ENCODE measurements around the gene MZF1. TPM values are rescaled to one million over a fixed set of nuclear protein-coding genes. Genes with fewer than 3 reads are reported as not detected.
A peak's percentile ranks its signal among the peaks of the same experiment; 100 is the strongest.

Gene MZF1
- total and polyA plus RNA-seq, 3 donors from 2014 or later: 23.9 to 56.1 (median 55.8) TPM

DNA sequence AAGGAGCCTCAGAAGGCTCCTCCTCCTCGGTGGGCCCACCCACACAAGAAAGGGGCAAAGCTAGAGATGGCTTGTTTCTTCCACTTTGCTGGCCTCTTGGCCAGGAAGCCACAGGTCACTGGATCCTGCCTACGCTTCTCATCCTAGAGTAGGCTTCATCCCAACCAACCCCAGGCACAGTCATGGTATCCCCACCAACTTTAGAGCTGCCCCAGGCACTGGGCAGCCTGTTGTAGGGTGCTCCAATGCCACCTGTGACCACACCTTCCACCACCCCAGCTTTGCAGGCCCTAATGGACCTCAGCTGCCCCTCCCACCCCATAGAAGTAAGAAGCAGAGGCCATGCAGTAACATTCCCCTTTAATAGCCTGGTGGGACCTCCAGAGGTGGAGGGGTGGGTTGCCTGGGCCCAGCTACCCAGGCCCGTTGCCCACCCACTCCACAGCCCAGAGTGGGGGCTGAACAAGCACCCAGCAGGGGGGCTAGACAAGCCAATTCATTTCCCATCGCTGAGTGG, 17.7 kb downstream of the MZF1 start:
- no peaks in the 10 kb centered on the region for H3K9me3 ChIP-seq
- TF ChIP-seq, protein P1, sequence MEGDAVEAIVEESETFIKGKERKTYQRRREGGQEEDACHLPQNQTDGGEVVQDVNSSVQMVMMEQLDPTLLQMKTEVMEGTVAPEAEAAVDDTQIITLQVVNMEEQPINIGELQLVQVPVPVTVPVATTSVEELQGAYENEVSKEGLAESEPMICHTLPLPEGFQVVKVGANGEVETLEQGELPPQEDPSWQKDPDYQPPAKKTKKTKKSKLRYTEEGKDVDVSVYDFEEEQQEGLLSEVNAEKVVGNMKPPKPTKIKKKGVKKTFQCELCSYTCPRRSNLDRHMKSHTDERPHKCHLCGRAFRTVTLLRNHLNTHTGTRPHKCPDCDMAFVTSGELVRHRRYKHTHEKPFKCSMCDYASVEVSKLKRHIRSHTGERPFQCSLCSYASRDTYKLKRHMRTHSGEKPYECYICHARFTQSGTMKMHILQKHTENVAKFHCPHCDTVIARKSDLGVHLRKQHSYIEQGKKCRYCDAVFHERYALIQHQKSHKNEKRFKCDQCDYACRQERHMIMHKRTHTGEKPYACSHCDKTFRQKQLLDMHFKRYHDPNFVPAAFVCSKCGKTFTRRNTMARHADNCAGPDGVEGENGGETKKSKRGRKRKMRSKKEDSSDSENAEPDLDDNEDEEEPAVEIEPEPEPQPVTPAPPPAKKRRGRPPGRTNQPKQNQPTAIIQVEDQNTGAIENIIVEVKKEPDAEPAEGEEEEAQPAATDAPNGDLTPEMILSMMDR (IDR thresholded peaks at IDR 0.05): no peak
- no peak for TF ChIP-seq POLR2A (IDR thresholded peaks at IDR 0.05)
- peak overlapping the region; percentile 66 to 93 for H3K27ac ChIP-seq
- no peaks in the 10 kb centered on the region for H3K27me3 ChIP-seq
- intact Hi-C loops (cut with DNase I; ENCODE audit: low total_unique reads): no loop called here
- H3K36me3 ChIP-seq (ENCODE audit: low read depth, missing control alignments): no peaks in the 10 kb centered on the region
- WGBS, 2 donors: 0 to 26% methylated on average over 2 to 4 of the region's 4 CpGs
- peak; percentile 15 for DNase-seq
- H3K4me1 ChIP-seq: peaks cover 39% of the 10 kb centered on the region
- peak overlapping the region; percentile 68 to 79 for H3K4me3 ChIP-seq

DNA sequence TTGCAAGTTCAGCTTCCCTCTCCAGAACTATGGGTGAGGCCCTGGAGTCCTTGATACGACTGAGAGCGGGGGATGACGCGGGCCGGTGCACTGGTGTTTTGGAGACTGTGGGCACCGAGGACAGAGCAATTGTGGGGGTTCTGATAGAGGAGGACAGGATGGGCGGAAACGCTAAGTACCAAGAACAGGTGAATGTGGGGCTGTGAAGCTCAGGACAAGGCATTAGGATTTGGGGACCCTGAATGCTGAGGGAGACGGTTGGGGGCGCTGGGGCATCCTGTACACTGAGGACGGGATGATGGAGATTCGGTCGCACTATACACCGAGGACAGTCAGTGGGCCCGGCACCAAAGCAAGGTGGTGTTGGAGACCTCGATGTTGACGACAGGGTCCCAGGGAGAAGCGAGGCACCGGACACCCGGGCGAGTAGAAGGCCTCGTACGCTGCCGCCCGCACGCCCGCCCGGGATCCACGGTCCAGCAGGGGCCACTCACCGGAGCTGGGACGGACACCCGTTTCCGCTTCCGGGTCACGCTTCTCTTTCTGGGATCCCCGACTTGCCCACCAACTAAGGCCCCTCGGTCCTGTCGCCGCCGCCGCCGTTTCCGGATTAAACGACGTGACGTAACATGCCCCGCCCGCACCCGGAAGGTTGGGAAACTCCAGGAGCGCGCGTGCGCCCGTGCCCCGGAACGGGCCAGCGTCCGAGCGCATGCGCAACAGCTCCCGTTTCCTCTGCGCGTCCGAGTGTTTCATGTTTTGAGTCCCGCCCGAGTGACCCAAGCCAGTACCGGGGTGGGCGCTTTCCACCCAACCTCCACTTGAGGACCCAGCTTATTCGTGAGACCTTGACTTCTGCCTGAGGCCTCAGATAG, 18.4 kb downstream of the MZF1 start, which contains the start of gene CHMP2A:
CHMP2A (minus strand) TSS at position 612 of the 875 bp plus-strand sequence. CDS start 893 bp downstream, outside the sequence.
- H3K27ac ChIP-seq: peak within 1 kb of the TSS; percentile 66 to 93
- H3K36me3 ChIP-seq (ENCODE audit: low read depth, missing control alignments): peaks cover 1% of the 10 kb centered on the region
- H3K27me3 ChIP-seq: no peaks in the 10 kb centered on the region
- 0% methylated on average over 24 to 55 of the region's 69 CpGs for WGBS, 2 donors
- intact Hi-C loops (cut with DNase I; ENCODE audit: low total_unique reads): no loop called here
- H3K4me1 ChIP-seq: peaks cover 32% of the 10 kb centered on the region
- TF ChIP-seq, protein P1 (IDR thresholded peaks at IDR 0.05): no peak
- no peak for TF ChIP-seq POLR2A (IDR thresholded peaks at IDR 0.05)
- H3K4me3 ChIP-seq: peak within 1 kb of the TSS; percentile 68 to 79
- peak; percentile 98 for DNase-seq
- no peaks in the 10 kb centered on the region for H3K9me3 ChIP-seq

DNA sequence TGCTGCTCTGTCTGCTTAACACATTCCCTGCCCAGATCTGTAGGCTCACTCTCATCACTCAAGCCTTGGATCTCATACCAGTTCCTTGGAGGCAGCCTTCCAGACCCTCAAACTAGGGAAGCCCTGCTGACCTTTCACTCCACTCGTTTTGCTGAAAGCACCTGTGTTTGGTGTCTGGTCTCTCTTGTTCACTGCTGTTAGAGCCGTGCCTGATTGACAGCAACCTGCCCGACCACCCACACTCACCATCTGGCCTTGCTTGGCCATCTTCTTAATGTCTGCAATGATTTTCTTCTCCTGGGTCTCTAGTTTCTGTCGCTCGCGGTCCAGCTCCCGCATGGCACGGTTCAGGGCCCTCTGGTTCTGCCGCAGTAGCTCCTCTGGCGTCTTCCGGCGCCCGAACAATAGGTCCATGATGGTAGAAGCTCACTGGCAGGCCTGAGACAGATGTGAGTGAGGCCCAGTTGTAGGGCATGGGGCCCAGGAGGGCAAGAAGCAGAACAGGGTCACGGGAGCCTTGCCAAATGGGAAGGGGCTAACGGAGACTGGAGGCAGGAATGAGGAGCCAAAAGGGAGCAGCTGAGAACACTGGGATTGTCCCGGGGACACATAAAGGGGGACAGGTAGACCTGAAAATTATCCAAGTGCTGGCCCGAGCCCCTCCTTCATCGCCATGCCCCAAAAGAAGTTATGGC, 19.2 kb downstream of the MZF1 start:
- H3K9me3 ChIP-seq: no peaks in the 10 kb centered on the region
- DNase-seq: no peak
- no peak for TF ChIP-seq POLR2A (IDR thresholded peaks at IDR 0.05)
- TF ChIP-seq, protein P1 (IDR thresholded peaks at IDR 0.05): no peak

DNA sequence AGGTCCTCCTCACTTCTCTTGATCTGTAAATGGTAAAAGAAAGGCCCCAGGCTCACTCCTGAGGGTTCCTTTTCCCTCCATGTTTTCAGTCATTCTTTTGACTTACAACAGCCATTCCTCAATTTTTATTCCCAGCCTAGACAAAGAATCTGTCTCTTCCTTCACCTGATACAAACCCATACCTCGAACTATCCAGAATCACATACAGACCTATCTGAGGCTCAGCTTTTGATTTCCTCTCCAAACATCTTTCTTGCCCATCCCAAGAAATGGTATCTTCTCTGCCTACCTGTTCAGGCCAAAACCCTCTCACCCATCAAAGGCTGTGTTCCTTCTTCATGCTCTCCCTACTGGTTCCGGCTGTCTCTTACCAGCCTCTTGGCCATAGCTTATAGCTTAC, 20.5 kb downstream of the MZF1 start:
- H3K9me3 ChIP-seq: no peaks in the 10 kb centered on the region
- WGBS, 2 donors: 87 to 91% methylated on average over 2 of the region's 2 CpGs
- no peak for DNase-seq
- H3K36me3 ChIP-seq (ENCODE audit: low read depth, missing control alignments): peaks cover 4% of the 10 kb centered on the region
- H3K27me3 ChIP-seq: no peaks in the 10 kb centered on the region
- TF ChIP-seq, protein P1 (IDR thresholded peaks at IDR 0.05): no peak
- no peak for TF ChIP-seq POLR2A (IDR thresholded peaks at IDR 0.05)
- H3K4me3 ChIP-seq: no peak overlapping the region
- H3K27ac ChIP-seq: no peak overlapping the region
- intact Hi-C loops (cut with DNase I; ENCODE audit: low total_unique reads): no loop called here
- H3K4me1 ChIP-seq: peaks cover 30% of the 10 kb centered on the region

More for the DNA sequence above, 19.2 kb downstream of the MZF1 start:
- peaks cover 30% of the 10 kb centered on the region for H3K4me1 ChIP-seq
- no peaks in the 10 kb centered on the region for H3K27me3 ChIP-seq
- peak overlapping the region; percentile 66 to 93 for H3K27ac ChIP-seq
- 19% methylated on average over 18 of the region's 18 CpGs for WGBS, 2 donors
- H3K4me3 ChIP-seq: peak overlapping the region; percentile 68 to 79
- intact Hi-C loops (cut with DNase I; ENCODE audit: low total_unique reads): no loop called here
- H3K36me3 ChIP-seq (ENCODE audit: low read depth, missing control alignments): peaks cover 4% of the 10 kb centered on the region
